ENCODE results near the gene CERCAM. TPM values are rescaled to one million over a fixed set of nuclear protein-coding genes. Genes with fewer than 3 reads are reported as not detected.
A peak's percentile ranks its signal among the peaks of the same experiment; 100 is the strongest.

CERCAM gene
- total RNA-seq, 1 donor from 2014 or later = not detected

GRCh38 chr9:128393970-128394369 is 26.7 kb upstream of the CERCAM start:
- H3K27me3 ChIP-seq = peaks cover 100% of the 10 kb centered on the region
- H3F3A ChIP-seq (ENCODE audit: low read depth) = peaks cover 55% of the 10 kb centered on the region
- H3K79me2 ChIP-seq (ENCODE audit: low read depth) = no peaks in the 10 kb centered on the region
- H3K27ac Mint-ChIP-seq = peak overlapping the region; percentile 97
- H3K9ac ChIP-seq = no peak overlapping the region
- DNase-seq (ENCODE audit: low spot score) = peak; percentile 32
- peaks cover 91% of the 10 kb centered on the region for H4K20me1 ChIP-seq (ENCODE audit: low read depth)
- peaks cover 11% of the 10 kb centered on the region for H3K36me3 Mint-ChIP-seq
- peak overlapping the region; percentile 93 for H3K4me3 Mint-ChIP-seq
- no peak overlapping the region for H3K4me3 ChIP-seq
- H3K9me3 Mint-ChIP-seq = no peaks in the 10 kb centered on the region
- no peaks in the 10 kb centered on the region for H3K9me3 ChIP-seq (ENCODE audit: low read depth)
- peaks cover 52% of the 10 kb centered on the region for H3K27me3 Mint-ChIP-seq (ENCODE audit: insufficient read depth, low read depth)
- H3K36me3 ChIP-seq = no peaks in the 10 kb centered on the region
- peaks cover 52% of the 10 kb centered on the region for H3K4me1 Mint-ChIP-seq
- no peak for TF ChIP-seq EZH2phosphoT487 (IDR thresholded peaks at IDR 0.05)
- no peak for TF ChIP-seq CTCF (IDR thresholded peaks at IDR 0.05)
- no peak for TF ChIP-seq EZH2 (IDR thresholded peaks at IDR 0.05)
- peaks cover 21% of the 10 kb centered on the region for H3K4me1 ChIP-seq
- H3K27ac ChIP-seq = no peak overlapping the region
- no peak overlapping the region for H3K4me2 ChIP-seq
- no peak overlapping the region for H2AFZ ChIP-seq (replicated peaks)

- H3K27ac Mint-ChIP-seq = peak overlapping the region; percentile 97
- no peak overlapping the region for H3K27ac ChIP-seq
- H3K4me1 Mint-ChIP-seq = peaks cover 48% of the 10 kb centered on the region
- H3K79me2 ChIP-seq (ENCODE audit: low read depth) = no peaks in the 10 kb centered on the region
- no peak overlapping the region for H3K4me3 ChIP-seq
- H3K4me2 ChIP-seq = no peak overlapping the region
- peaks cover 21% of the 10 kb centered on the region for H3K4me1 ChIP-seq
- H2AFZ ChIP-seq (replicated peaks) = no peak overlapping the region
- H3K9me3 ChIP-seq (ENCODE audit: low read depth) = no peaks in the 10 kb centered on the region
- peak; percentile 34 for DNase-seq (ENCODE audit: low spot score)
- H3F3A ChIP-seq (ENCODE audit: low read depth) = peaks cover 51% of the 10 kb centered on the region
- H3K9ac ChIP-seq = no peak overlapping the region
- no peaks in the 10 kb centered on the region for H3K36me3 ChIP-seq
- peak overlapping the region; percentile 93 for H3K4me3 Mint-ChIP-seq
- peaks cover 91% of the 10 kb centered on the region for H4K20me1 ChIP-seq (ENCODE audit: low read depth)
- H3K36me3 Mint-ChIP-seq = peaks cover 11% of the 10 kb centered on the region
- TF ChIP-seq EZH2 (IDR thresholded peaks at IDR 0.05) (no peak), CTCF (IDR thresholded peaks at IDR 0.05) (no peak), EZH2phosphoT487 (IDR thresholded peaks at IDR 0.05) (no peak)
- H3K9me3 Mint-ChIP-seq = no peaks in the 10 kb centered on the region
- H3K27me3 Mint-ChIP-seq (ENCODE audit: insufficient read depth, low read depth) = peaks cover 52% of the 10 kb centered on the region
- peaks cover 100% of the 10 kb centered on the region for H3K27me3 ChIP-seq
These were observed 26.1 kb upstream of the CERCAM start for GRCh38 chr9:128394379-128395168.

- Histone ChIP-seq H3K9me3 (ENCODE audit: low read depth) (no peaks in the 10 kb centered on the region), H3K4me1 (peaks cover 17% of the 10 kb centered on the region), H3K79me2 (ENCODE audit: low read depth) (no peaks in the 10 kb centered on the region), H3K36me3 (no peaks in the 10 kb centered on the region), H3F3A (ENCODE audit: low read depth) (peaks cover 43% of the 10 kb centered on the region), H2AFZ (replicated peaks) (no peak overlapping the region), H3K27ac (no peak overlapping the region), H3K27me3 (peaks cover 100% of the 10 kb centered on the region), H3K4me2 (no peak overlapping the region), H3K4me3 (no peak overlapping the region), H3K9ac (no peak overlapping the region), H4K20me1 (ENCODE audit: low read depth) (peaks cover 72% of the 10 kb centered on the region)
- Mint-ChIP-seq H3K36me3 (peaks cover 2% of the 10 kb centered on the region), H3K4me1 (peaks cover 30% of the 10 kb centered on the region), H3K9me3 (peaks cover 2% of the 10 kb centered on the region), H3K27me3 (ENCODE audit: insufficient read depth, low read depth) (peaks cover 49% of the 10 kb centered on the region), H3K27ac (peak overlapping the region; percentile 90), H3K4me3 (peak overlapping the region; percentile 51)
- no peak for TF ChIP-seq EZH2phosphoT487 (IDR thresholded peaks at IDR 0.05)
- TF ChIP-seq EZH2 (IDR thresholded peaks at IDR 0.05) = peak; percentile 82
- DNase-seq (ENCODE audit: low spot score) = peak; percentile 33
These were observed 23.6 kb upstream of the CERCAM start for GRCh38 chr9:128396970-128397613.
